ENCODE measurements around the gene ATG13. TPM values are rescaled to one million over a fixed set of nuclear protein-coding genes. Genes with fewer than 3 reads are reported as not detected.

The ATG13 gene
- total RNA-seq, 1 experiment from 2014 or later = 69.2 TPM

GRCh38 chr11:46630237-46630636 lies 12.9 kb downstream of the ATG13 start:
- Histone ChIP-seq H3K9ac (ENCODE audit: low read length) (no peak overlapping the region), H3K9me3 (ENCODE audit: control insufficient read depth in 1 of 2, insufficient read depth in 1 of 2, low read depth in 1 of 2, low read length in 2 of 2) (no peaks in the 10 kb centered on the region), H3K36me3 (ENCODE audit: control insufficient read depth in 1 of 2, insufficient read depth in 2 of 2, low read length in 2 of 2) (peaks cover 5 to 7% of the 10 kb centered on the region in 2 experiments; a peak in 3 of 4 replicates), H2AFZ (ENCODE audit: low read depth, low read length, poor library complexity, severe bottlenecking) (no peak overlapping the region), H3K79me2 (ENCODE audit: insufficient read depth, low read length) (peaks cover 4% of the 10 kb centered on the region), H3K27me3 (ENCODE audit: insufficient read depth, low read length) (no peaks in the 10 kb centered on the region), H3K4me1 (ENCODE audit: control insufficient read depth in 1 of 2, insufficient read depth in 2 of 2, low read length in 2 of 2) (peaks cover 8 to 9% of the 10 kb centered on the region in 2 experiments), H4K20me1 (ENCODE audit: insufficient read depth) (no peaks in the 10 kb centered on the region), H3K9me2 (ENCODE audit: insufficient read depth) (no peaks in the 10 kb centered on the region), H3K4me3 (replicated peaks in 1 of 2; ENCODE audit: low read depth in 1 of 2, low read length in 2 of 2) (no peak overlapping the region), H3K4me2 (ENCODE audit: low read length) (no peak overlapping the region), H3K27ac (ENCODE audit: low read depth, low read length) (no peak overlapping the region)
- ChIA-PET POLR2A (no interaction called here), CTCF (no interaction called here), RAD21 (ENCODE audit: low non-redundant PET in 1 of 2, low total read pairs in 2 of 2, uncharacterized antibody in 2 of 2, unreplicated experiment in 2 of 2) (no interaction called here)
- TF ChIP-seq ATF3 (IDR thresholded peaks at IDR 0.05) = no peak
- TF ChIP-seq MAX (IDR thresholded peaks at IDR 0.05) = no peak
- TF ChIP-seq TCF7L2 (IDR thresholded peaks at IDR 0.05; ENCODE audit: borderline replicate concordance, extremely low read depth, insufficient read depth, insufficient read length) = no peak
- TF ChIP-seq EGR1 (IDR thresholded peaks at IDR 0.05; ENCODE audit: low read depth) = no peak
- no peak for TF ChIP-seq SRF (IDR thresholded peaks at IDR 0.05; ENCODE audit: low read depth)
- no peak for TF ChIP-seq FOSL1 (IDR thresholded peaks at IDR 0.05; ENCODE audit: low read depth)
- no peak for TF ChIP-seq REST (IDR thresholded peaks at IDR 0.05; ENCODE audit: low read depth)
- TF ChIP-seq YY1 (IDR thresholded peaks at IDR 0.05; ENCODE audit: extremely low read depth, insufficient replicate concordance, low read depth, low read length) = no peak
- TF ChIP-seq SP1 (IDR thresholded peaks at IDR 0.05; ENCODE audit: low read depth) = no peak
- no peak for TF ChIP-seq ZBTB33 (IDR thresholded peaks at IDR 0.05; ENCODE audit: extremely low read depth, insufficient replicate concordance, low read length)
- TF ChIP-seq RAD21 (IDR thresholded peaks at IDR 0.05; ENCODE audit: low read depth) = no peak
- no peak for TF ChIP-seq JUND (IDR thresholded peaks at IDR 0.05)
- TF ChIP-seq EZH2 (IDR thresholded peaks at IDR 0.05) = no peak
- TF ChIP-seq ZNF274 (IDR thresholded peaks at IDR 0.05; ENCODE audit: low read depth, low read length) = no peak
- TF ChIP-seq ELF1 (IDR thresholded peaks at IDR 0.05; ENCODE audit: borderline replicate concordance, low read depth) = no peak
- no peak for TF ChIP-seq CEBPB (IDR thresholded peaks at IDR 0.05; ENCODE audit: low read depth)
- no peak for TF ChIP-seq SIN3A (IDR thresholded peaks at IDR 0.05; ENCODE audit: low read depth)
- TF ChIP-seq POLR2A (IDR thresholded peaks at IDR 0.05; ENCODE audit: borderline replicate concordance, extremely low read depth, insufficient read depth, insufficient read length) = no peak
- no peak for DNase-seq (ENCODE audit: low read depth, low spot score)
- no TSS peak for BruUV-seq (replicated peaks)
- intact Hi-C loops (cut with micrococcal nuclease) = no loop called here
- no peak for ATAC-seq
